Spleen (tissue), 7 donors: Measurements from ENCODE around the gene PSMB2.

Experiments used
- CTCF ChIP-seq, 11 experiments: fragments of 200-600 bp in 7 of 11; fragments of 450-650 bp in 4 of 11; sonication (generic) in 4 of 11; IDR thresholded peaks in 8 of 11; conservative IDR thresholded peaks in 3 of 11; 1 replicate in 7 of 11; 2 replicates in 4 of 11; pipeline versions ENCODE4 v1.4.0 to v1.8.0; 2016 to 2021; ENCODE audit warnings: antibody characterized with exemption in 11 of 11, inconsistent platforms in 4 of 11, mild to moderate bottlenecking in 1 of 11
- POLR2A ChIP-seq, 3 donors: fragments of 450-650 bp; IDR thresholded peaks; one replicate each; pipeline ENCODE4 v1.5.1; 2017; ENCODE audit warnings: antibody characterized with exemption in 3 of 3, mild to moderate bottlenecking in 1 of 3
- POLR2AphosphoS5 ChIP-seq, 3 donors: sonication (generic); formaldehyde crosslinking; IDR thresholded peaks; one replicate each; pipeline ENCODE4 v1.5.1; 2017; ENCODE audit warnings: antibody characterized with exemption in 3 of 3
- donor health status: DM: no; HTN: no; CAD: no; lungs with moderate emphysema.
- donor health status: DM: no; HTN: no; CAD: no.
- donor health status: DM: no; HTN: no; CAD: no.

- TF ChIP-seq CTCF (IDR thresholded peaks at IDR 0.05 in 8 of 11, conservative IDR thresholded peaks at IDR 0.05 in 3 of 11) (no peak), POLR2AphosphoS5 (IDR thresholded peaks at IDR 0.05) (no peak), POLR2A (IDR thresholded peaks at IDR 0.05) (no peak)
These were observed 73.3 kb downstream of the PSMB2 start for GRCh38 chr1:35567947-35568558.
